Measurements from ENCODE around the gene CCR5AS.
"Not testable (repeated sequence)": the region's sequence is repeated elsewhere in the genome, so short reads cannot be mapped to it uniquely, and the experiment has no call there.

CCR5AS gene

DNA sequence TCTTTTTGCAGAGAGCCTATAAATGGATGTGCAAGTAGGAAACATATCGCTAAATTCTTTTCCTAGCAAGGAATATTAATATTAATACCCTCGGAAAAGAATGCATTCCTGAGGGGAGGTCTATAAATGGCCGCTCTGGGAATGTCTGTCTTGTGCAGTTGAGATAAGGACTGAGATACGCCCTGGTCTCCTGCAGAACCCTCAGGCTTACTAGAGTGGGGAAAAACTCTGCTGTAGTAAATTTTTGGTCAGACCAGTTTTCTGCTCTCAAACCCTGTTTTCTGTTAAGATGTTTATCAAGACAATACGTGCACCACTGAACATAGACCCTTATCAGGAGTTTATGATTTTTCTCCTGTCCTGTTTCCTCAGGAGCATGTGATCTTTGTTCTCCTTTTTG lies 25.0 kb upstream of the CCR5AS start:
- WGBS, 3 donors, result 84 to 93% (median 88%) methylated on average over 5 of the region's 5 CpGs
- H3K27ac ChIP-seq (ENCODE audit: low read depth, low read length), result not testable (repeated sequence)

DNA sequence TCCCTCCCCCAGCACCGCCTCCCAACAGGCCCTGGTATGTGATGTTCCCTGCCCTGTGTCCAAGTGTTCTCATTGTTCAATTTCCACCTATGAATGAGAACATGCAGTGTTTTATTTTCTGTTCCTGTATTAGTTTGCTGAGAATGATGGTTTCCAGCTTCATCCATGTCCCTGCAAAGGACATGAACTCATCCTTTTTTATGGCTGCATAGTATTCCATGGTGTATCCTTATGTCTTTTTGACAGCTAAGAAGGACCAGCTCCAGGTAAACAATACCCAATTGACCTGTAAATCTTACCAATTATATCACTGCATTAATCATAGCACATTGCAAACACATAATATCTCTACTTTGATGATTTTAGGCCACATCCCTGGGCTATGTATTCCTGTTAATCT lies 24.0 kb upstream of the CCR5AS start:
- 89 to 100% (median 98%) methylated on average over 1 of the region's 1 CpG for WGBS, 3 donors
- H3K27ac ChIP-seq (ENCODE audit: low read depth, low read length), result not testable (repeated sequence)

DNA sequence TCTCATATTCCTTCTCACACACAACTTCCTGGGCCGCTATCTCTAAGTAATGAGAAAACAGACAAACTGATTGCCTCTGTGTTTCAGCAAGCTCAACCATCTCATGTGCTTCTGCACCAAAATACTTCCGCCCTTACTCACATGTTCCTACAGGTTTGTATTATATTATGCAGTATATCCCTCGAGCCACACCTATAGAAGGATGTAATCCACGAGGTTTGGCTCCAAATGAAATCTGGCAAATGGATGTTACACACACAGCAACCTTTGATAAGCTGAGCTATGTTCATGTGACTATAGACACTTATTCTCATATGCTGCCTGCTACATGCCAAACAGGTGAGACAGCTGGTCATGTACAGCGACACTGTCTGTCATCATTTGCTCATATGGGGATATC lies 22.8 kb upstream of the CCR5AS start:
- no peak overlapping the region for H3K27ac ChIP-seq (ENCODE audit: low read depth, low read length)
- 82 to 92% (median 88%) methylated on average over 5 of the region's 5 CpGs for WGBS, 3 donors

DNA sequence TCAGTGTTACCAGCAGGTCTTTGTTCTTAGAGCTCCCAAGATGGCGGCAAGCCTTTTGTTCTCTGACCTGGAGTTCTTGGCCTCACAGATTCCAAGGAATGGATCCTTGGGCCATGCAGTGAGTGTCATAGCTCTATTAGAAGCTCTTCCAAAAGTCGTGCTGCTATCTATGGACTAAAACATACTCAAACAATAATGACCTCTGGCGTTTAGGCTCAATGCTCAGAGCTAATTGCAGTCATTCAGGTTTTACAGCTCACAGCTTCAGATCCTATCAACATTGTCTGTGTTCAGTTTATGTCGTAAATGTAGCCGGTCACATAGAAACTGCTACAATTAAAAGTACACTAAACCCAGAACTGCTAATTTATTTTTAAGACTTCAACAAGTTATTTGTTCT lies 22.4 kb upstream of the CCR5AS start:
- WGBS, 3 donors, result 73 to 94% (median 76%) methylated on average over 5 of the region's 5 CpGs
- H3K27ac ChIP-seq (ENCODE audit: low read depth, low read length), result no peak overlapping the region

DNA sequence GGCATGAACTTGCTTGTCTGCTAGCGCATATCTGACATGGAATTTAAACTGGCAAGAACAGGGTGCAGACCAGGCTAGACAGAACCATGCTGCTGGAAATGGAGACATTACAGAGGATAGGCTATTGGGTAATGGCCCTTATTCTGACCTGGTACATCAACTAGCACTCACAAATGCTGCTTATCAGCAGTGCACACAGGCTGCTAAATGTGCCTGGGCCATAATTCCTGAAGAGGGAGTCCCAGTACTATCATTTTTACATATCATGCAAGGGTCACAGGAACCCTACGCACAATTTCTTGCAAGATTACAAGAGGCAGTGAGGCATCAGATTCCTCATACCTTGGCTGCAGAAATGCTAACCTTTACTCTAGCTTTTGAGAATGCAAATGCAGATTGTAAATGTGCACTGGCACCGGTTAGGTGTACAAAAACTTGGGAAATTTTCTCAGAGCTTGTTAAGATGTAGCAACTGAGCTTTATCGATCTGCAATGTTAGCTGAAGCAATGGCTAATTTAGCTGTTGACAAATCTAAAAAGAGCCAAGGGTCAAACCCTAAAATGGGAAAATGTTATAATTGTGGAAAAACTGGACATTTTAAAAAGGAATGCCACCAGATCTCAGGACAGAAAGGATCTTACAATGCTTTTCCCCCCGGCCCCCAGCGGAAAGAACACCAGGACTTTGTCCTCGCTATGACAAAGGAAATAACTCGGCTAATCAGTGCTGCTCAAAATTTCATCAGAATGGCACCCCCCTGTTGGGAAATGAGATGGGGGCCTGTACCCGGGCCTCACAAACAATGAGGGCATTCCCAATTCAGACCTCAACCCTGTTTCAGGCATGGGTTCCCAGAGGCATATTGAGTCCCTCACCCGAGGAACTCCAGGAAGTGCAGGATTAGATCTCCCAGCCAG lies 21.3 kb upstream of the CCR5AS start:
- H3K27ac ChIP-seq (ENCODE audit: low read depth, low read length), result no peak overlapping the region
- WGBS, 3 donors, result 79 to 85% (median 83%) methylated on average over 10 of the region's 10 CpGs

DNA sequence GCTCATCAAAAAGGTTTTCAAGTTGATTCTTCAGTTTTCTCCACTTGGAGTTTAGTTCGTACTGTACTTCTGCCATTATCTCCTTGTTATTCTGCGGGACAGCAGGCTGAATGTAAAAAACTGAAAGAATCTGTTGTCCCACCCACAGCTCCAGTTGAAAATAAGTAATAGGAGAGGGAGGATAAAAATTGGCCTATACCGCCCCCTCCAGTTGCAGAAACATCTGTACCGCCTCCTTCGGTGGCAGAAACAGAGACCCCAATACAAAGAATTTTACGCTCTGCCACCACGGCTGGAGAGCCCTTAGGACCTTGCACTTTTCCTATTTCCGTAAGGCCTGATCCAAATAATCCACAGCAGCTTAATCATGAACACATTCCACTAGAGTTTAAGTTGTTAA lies 20.5 kb upstream of the CCR5AS start:
- H3K27ac ChIP-seq (ENCODE audit: low read depth, low read length), result not testable (repeated sequence)
- WGBS, 3 donors, result 62 to 79% (median 78%) methylated on average over 8 of the region's 8 CpGs

DNA sequence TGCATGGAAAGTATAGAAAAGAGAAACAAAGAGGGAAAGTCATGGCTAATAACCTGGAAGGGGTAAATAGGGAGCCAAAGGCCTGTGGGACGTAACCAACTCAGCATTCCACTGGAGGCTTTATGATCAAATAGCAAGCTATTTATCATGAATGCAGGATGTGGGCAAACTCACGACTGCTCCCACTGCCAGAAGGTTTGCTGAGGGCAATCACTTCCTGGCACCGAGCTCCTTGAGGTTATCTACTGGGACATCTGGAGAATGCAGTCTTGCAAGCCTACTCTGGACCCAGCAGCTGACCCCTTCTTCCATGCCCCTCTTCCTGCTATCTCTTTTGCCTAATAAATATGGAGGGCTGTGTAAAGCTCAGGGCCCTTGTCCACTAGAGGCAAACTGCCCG lies 19.6 kb upstream of the CCR5AS start:
- 57 to 60% (median 59%) methylated on average over 4 of the region's 4 CpGs for WGBS, 3 donors
- H3K27ac ChIP-seq (ENCODE audit: low read depth, low read length), result not testable (repeated sequence)

DNA sequence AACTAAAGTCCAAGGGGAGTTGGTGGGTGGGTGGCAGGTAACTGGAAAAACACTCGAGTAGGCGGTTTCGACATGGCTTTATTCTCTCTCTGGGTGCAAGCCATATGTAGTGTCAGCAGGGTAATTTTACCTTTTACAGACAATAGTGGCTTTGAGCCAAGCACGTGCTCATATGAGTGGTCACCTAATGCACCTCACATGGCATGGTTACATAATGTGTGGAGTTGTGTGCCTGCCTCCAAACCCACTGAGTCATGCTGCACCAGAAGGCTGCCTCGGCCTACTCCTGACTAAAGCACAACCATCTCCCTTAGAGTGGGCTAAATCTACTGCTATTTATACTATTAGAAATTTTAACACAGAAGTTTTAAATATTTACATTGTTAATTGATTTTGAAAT lies 16.7 kb upstream of the CCR5AS start:
- WGBS, 3 donors, result 73 to 84% (median 80%) methylated on average over 5 of the region's 5 CpGs
- H3K27ac ChIP-seq (ENCODE audit: low read depth, low read length), result no peak overlapping the region

DNA sequence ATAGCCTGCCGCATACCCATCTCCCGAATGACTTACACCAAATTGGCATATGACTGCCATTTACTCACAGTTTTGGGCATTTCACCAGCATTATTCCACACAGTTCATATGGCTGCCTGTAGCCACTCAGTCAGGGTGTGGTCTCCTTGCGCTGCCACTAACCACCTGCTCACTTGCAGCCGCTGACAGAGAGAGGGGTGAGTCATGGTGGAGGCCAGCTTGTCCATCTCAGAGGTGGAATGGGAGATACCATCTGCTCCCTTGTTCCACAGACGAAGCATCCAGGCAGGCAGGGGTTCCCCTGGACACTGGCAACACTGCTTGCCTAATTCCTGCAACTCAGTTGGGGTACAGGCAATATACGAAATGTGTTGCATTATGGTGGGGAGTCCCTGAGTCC lies 15.8 kb upstream of the CCR5AS start:
- 95 to 97% (median 95%) methylated on average over 6 of the region's 6 CpGs for WGBS, 3 donors
- no peak overlapping the region for H3K27ac ChIP-seq (ENCODE audit: low read depth, low read length)

DNA sequence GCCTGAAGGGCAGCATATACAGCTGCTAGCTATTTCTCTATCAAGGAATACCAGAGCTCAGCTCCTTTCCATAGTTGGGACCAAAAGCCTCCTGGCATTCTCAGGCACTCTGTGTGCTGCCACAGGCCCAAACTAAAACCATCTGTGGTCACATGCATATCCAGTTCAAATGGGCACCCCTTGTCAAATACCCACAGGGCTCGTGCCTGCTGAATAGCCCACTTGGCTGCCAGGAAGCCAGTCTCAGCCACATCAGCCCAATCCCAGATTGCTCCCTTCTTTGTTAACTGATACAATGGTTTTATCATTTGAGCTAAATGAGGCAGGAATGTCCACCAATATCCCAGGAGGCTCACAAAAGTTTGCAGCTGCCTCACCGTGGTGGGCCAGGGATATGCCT lies 14.1 kb upstream of the CCR5AS start:
- WGBS, 3 donors, result 87 to 89% (median 89%) methylated on average over 2 of the region's 2 CpGs

DNA sequence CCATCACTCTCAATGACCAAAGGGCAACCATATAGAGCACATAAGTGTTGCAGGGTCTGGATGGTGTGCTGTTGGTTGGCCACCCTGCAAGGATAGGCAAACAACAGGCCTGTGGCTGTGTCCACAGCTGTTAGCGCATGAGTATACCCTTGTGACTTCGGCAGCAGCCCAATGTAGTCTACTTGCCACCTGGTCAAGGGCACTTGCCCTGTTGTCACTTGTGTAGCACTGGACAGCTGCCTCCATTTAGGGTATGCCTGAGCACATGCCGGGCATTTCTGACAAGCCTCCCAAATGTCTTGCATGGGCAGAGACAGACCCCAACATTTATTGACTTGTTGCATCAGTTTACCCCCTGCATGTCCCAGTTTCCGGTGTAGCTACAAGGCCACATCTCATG lies 12.9 kb upstream of the CCR5AS start:
- 97 to 99% (median 99%) methylated on average over 4 of the region's 4 CpGs for WGBS, 3 donors
- H3K27ac ChIP-seq (ENCODE audit: low read depth, low read length), result no peak overlapping the region

More for the DNA sequence above, 14.1 kb upstream of the CCR5AS start:
- no peak overlapping the region for H3K27ac ChIP-seq (ENCODE audit: low read depth, low read length)

DNA sequence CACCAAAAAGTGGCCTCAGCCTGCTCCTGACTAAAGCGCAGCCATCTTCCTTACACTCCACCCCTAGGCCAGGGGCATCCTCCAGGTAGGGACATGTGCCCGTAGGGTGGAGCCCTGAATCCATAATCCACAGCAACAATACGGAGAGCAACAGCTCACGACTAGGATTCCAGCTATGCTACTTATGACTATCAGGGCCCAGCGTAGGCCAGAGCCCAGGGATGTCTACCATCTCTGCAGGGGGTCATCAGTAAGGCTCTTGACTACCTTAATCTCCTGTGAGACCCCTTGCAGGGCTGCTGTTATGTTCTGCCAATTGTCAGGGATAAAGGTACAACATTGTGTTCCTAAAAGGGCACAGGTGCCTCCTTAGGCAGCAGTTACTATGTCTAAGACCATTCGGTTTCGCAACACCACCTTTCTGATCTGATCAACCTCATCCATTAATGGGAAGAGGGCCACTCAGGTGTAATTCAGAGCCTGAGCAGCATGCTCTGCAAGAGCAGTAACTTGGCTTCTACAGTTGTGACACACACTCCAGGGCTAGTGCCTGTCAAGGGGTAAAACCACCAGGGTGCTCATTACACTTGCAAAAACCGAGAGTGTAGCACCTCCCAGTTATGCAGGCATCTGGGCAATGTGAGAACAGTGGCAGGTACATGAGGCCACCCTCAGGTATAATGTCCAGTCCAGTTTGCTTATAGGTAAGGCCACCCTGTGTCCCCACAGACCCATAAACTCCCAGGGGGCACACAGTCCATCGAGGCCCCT lies 11.2 kb upstream of the CCR5AS start:
- H3K27ac ChIP-seq (ENCODE audit: low read depth, low read length), result no peak overlapping the region
- whole genome bisulfite sequencing, 3 donors, result 82 to 85% (median 83%) methylated on average over 9 of the region's 9 CpGs

DNA sequence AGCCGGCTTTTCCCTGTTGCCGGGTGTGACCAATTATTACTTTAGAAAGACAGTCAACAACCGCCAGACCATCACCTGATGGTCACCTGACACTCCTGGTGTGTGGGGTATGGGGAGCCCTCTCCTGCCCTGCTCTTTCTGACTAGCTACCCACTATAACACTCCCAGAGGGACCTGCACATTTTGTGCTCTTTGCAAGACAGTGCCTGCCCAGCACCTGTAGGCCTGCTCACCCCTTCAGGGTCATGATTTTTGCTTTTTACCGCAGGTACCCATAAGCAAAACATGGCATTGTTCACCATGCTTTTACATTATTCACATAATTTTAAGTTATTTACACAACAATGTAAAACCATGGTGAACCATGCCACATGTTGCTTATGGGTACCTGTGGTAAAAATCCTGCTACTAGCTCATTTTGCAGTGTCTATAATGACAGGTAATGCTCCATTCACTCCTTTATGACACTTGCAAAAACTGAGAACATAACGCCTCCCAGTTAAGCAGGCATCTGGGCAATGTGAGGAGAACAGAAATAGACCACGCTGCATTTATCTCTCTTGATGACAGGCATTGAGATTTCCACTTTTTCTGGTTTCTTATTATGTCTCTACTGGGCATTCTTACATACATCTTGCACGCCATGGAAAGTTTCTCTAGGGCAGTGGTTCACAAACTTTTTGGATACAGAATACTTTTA lies 10.1 kb upstream of the CCR5AS start:
- 80 to 94% (median 82%) methylated on average over 7 of the region's 7 CpGs for WGBS, 3 donors
- no peak overlapping the region for H3K27ac ChIP-seq (ENCODE audit: low read depth, low read length)

DNA sequence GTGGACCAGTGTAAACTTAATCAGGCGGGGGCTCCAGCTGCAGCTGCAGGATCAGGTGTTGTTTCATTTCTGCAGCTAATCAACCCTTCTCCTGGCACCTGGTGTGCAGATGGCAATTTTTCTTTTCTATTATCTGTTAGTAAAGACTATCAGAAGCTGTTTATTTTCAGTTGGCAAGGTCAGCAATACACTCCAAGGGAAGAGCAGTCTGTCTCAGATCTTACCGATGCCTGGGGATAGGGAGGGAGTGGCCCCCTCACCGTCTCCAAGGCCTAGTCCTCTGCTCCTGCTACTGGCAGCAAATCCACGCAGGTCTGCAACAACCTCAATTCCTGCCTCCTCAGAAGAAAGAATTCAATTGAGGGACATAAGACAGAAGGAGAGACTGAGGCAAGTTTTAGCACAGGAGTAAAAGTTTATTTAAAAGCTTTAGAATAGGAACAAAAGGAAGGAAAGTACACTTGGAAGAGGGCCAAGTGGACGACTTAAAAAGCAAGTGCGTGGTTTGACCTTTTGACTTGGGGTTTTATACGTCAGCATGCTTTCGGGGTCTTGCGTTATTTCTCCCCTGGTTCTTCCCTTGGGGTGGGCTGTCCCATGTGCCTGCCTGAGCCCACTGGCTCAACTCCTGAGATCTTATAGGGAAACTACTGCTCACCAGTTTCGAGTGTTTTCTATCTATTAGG lies 9.4 kb upstream of the CCR5AS start:
- 42 to 44% (median 43%) methylated on average over 10 of the region's 10 CpGs for WGBS, 3 donors
- no peak overlapping the region for H3K27ac ChIP-seq (ENCODE audit: low read depth, low read length)

DNA sequence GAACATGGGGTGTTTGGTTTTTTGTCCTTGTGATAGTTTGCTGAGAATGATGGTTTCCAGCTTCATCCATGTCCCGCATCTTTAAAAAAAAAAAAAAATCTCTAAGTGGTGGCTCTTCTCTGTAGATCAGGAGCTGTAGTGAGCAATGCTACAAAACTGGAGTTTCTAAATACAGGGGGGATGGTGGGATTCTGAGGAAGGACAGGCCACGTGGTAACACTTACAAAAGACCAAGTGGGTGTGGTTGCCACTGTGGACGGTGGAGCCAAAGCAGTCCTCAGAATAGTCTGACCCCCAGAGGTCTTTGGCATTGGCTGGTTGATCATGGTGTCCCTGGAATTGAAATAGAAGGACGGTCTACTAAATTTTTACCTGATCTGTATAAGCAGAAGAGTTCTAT lies 7.9 kb upstream of the CCR5AS start:
- no peak overlapping the region for H3K27ac ChIP-seq (ENCODE audit: low read depth, low read length)
- WGBS, 3 donors, result 63 to 91% (median 64%) methylated on average over 4 of the region's 4 CpGs

DNA sequence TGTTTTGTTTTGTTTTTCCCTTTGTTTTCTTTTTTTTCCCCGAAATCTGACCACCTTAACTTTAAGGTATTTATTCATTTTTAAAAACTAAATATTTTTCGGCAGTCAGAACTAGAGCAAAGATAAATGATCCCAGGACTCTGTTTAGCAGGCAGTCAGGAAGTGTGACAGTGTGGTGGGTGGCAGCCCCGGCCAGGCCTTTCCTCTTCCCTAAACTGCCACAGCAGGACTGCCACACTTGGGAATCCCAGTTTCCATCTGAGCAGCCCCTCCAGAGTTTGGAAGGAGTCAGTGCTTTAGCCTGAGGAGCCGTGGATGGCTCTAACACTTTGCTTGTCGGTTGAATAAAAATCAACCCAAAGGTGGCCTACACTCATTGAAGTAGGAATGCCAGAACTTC lies 7.1 kb upstream of the CCR5AS start:
- no peak overlapping the region for H3K27ac ChIP-seq (ENCODE audit: low read depth, low read length)
- WGBS, 3 donors, result 54 to 76% (median 60%) methylated on average over 5 of the region's 5 CpGs

DNA sequence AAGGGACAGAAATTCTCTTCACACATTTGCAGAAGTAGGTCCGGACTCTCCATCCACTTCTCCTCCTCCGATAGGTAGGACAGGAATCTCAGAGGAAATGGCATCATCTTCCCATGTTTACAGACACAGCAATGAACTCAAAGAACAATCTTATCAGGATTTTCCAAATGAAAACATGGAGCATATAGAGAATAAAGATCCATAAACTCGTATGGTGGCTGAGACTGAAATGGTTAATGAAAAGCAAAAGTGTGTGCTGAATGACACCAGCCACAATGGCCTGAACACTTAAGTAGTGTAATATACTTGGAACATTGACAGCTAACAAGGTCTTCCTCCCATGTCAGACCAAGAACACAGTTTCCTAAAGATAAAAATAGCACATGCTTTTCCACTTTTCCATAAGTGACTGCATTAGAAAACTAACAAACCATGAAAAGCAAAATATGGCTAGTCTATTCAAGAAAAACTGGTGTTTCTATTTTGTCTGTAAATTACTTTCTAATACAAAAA lies 6.0 kb upstream of the CCR5AS start:
- WGBS, 3 donors, result 32 to 74% (median 43%) methylated on average over 3 of the region's 3 CpGs
- no peak overlapping the region for H3K27ac ChIP-seq (ENCODE audit: low read depth, low read length)

DNA sequence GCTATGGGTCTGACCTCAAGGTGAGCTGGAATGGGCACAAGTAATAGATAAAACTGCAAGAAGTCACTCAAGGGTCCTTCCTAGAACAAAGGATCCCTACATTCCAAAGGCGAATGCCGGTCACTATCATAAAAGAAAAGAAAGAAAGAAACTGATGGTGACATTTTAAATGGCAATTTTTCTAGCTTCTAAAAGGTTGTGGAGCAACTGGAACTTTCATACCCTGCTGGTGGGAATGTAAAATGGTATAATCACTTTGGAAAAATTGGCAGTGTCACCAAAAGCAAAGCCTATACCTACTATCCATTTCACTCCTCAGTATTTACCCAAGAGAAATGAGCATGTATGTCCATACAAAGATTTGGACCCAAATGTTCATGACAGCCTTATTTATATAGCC lies 4.4 kb upstream of the CCR5AS start:
- WGBS, 3 donors, result 78 to 98% (median 78%) methylated on average over 2 of the region's 2 CpGs
- no peak overlapping the region for H3K27ac ChIP-seq (ENCODE audit: low read depth, low read length)
